HS-27A (cell line): ENCODE results near the gene SHROOM4.

Source experiments
- DNase-seq: peaks from one replicate; pipeline ENCODE4 v3.0.0-alpha.2; 2012; ENCODE audit warnings: low read depth, missing footprints

The SHROOM4 gene

DNA sequence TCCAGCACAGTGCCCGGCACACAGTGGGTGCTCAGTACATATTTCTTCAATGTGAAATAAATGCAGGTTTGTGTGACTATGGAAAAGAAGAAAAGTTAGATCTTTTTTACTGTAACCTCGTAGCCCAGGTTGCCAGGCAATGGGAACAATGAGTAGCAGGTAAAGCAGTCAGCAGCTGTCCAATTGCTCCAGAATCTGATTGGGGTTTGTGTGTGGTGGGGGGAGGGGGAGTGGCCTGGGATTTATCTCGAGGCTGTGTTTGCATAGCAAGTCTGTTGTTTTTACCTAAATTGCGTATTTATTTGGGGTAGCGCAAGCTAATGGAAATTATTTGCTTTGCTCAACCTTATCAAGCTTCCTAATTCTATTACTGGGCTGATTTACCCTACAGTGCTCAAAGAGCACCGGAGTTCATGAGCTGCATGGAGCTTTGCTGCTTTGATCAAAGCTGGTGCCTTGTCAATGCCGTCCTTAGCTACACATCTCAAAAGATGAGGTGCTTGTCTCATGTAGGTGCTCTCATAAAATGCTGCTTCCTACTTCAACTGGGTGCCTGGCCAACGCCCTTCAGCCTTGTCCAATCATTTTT is 198.3 kb downstream of the SHROOM4 start:
- no peak for DNase-seq

DNA sequence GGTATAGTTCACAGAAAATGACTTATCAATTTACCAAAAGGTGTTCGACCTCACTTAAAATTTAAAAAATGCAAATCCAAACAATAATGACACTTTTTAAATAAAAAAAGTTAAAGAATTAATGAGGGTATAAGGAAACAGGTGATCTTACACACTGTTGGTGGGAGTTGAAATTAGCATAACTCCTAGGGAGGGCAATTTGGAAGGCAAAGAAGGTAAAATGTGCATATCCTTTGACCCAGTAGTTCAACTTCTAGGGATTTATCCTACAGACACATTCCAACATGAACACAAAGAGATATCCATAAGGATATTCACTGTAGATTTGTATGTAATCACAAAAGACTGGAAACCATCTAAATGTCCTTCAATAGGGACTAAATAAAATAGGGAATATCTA is 199.5 kb downstream of the SHROOM4 start:
- no peak for DNase-seq

DNA sequence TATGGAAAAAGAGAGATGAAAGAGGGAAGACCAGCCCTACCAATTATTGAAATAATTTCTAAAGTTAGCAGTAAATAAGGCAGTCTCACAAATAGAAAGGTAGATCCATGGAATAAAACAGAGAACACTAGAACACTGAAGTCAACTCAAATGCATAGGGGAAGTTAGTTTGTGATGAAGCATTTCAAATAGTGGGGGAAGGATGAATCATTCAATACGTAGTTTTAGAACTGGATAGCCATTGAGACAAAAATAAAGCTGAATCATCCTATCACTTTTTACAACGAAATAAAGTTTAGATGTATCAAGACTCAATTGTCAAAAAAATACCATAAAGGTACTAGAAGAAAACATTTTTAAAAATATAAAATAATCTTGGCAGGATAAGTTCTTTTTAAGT is 200.1 kb downstream of the SHROOM4 start:
- no peak for DNase-seq

DNA sequence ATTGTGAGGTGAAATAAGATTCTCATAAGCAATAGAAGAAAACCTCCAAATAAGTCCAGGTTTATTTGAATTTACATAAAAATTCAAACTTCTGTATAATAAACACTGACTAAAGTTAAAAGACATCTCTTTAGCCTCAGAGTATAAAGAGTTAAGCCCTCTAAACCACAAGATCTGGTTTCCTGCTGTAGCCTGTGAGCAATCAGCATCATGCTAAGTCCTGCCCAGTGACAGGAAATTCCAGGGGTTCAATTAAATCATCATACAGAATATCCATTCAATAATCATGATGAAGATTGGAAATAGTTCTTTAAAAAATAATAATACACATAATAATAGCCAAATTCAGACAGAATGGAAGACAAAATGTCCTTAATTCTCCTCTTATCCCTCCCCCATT is 204.2 kb downstream of the SHROOM4 start:
- no peak for DNase-seq

DNA sequence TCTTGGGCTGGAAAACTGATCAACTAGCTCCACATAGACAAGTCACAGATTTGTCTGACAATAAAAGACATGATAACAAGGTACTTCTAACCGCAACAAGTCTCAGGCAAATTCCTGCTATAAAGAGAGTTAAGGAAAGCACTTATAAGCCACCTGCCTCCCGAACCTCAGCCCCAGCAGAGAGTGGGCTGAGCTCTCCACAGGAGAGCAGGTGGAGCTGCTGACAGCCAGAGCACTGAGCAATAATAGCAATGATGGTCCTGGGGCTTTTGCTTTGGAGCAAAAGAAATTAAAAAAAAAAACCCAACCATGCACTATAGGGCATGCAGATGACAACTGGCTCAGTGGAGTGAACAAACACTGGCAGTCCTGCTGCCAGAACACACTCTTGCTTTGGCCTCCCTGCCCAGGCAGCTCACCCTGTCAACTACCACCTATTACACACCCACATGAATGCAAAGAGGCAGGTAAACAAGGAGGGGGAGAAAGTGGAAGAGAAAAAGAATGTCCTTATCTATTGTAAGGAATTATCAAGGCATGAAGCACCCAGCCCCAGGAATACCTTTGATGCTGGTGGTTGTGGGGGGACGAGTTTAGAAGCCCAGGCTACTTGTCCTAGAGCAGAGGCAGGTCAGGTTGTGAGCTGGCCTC is 207.6 kb downstream of the SHROOM4 start:
- DNase-seq, result no peak

DNA sequence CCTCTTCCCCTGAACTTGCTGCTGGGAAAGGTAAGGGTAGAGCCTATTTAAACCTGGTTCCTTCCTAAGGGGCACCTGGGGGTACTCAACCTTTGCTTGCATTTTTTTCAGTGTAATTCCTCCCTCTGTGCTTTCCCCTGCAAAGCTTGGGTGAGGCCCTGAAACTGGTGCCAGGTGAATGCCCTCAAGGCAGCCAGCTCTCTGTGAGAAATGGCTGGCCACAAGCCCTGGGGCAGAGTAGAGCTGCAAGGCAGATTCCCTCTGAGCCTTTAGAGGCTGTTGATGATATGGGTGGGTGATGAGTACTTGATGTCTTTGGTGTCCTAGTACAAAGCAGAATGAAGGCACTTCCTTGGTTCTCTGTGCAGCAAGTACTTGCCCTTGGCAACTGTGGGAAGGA is 217.9 kb downstream of the SHROOM4 start:
- no peak for DNase-seq

DNA sequence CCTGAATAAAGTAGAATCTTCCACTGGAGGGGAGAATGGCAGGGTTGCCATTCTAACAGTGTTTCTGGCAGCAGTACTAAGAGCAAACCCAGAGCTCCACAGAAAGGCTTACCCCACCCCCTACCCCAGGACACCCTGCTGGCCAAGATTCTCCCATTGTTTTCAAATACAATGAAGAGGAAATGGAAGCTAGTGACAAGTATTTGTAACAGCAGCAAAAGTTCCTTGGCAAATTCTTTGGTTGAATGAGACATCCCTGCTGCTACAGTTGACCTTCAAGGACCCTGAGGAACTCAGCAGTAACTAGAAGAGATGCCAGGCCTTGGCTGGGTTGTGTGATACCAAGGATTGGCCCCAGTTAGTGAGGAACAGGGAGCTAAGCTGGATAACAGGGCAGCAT is 219.2 kb downstream of the SHROOM4 start:
- DNase-seq, result no peak

DNA sequence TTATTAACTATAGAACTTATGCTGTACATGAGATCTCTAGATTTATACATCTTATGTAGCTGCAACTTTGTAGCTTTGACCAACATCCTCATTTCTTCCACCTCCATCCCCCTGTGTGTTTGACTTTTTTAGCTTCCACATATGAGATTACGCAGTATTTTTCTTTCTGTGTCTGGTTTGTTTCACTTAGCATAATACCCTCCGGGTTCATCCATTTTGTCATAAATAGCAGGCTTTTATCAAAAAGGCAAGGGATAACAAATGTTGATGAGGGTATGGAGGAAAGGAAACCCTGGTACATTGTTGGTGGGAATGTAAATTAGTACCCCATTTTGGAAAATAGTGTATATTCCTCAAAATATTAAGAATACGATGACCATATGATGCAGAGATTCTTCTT is 227.0 kb downstream of the SHROOM4 start:
- no peak for DNase-seq

DNA sequence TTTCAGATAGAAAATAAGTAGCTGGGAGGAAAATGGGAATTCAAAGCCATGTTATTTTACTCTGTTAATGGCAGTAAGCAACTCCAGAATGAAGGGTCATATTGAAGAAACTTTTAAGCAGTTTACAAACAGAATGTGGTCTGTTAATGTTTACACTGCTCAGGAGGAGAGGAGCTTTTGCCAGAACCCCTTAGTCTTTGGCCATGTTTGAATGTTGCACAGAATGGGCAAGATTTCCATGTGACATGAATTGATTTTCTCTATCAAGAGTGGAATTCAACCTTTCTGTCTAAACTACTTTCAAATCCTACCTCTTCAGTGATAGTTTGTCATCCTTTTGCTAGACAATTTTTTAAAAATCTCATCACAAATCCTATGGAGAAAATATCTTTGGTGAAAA is 227.6 kb downstream of the SHROOM4 start:
- no peak for DNase-seq

DNA sequence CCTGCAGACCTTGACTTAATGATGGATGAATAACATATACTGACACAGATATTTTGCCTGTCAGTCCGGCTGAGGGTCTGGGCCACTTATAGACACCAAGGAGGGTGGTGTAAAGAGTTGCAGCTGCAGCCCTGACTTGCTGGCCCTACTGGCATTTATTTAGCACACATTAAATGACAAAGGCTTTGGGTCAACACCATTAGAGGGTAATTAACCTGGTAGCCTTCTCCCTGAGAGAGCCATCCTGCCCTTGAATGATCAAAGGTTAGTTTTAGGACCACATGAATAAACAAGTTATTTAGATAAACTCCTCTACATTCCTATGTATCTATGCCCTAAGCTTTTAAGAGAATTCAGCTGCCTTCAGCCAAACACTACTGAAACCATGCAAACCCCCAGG is 232.6 kb downstream of the SHROOM4 start:
- no peak for DNase-seq

DNA sequence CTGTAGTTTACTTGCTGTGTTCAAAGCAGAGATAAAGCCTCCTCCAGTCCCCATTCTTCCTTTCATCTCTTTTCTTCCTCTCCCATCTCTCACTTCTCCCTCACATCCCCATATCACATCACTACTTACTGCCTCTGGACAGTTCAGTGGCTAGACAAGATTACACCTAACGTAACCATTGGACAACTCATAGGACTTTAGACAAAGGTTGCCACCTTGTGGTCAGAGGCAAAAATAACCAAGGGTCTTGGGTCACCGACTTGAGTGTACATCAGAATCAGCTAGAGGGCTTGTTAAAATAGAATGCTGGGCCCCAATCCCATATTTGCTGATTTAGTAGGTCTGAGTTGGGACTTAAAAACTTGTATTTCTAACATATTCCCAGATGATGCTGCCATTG is 234.0 kb downstream of the SHROOM4 start:
- DNase-seq, result no peak

DNA sequence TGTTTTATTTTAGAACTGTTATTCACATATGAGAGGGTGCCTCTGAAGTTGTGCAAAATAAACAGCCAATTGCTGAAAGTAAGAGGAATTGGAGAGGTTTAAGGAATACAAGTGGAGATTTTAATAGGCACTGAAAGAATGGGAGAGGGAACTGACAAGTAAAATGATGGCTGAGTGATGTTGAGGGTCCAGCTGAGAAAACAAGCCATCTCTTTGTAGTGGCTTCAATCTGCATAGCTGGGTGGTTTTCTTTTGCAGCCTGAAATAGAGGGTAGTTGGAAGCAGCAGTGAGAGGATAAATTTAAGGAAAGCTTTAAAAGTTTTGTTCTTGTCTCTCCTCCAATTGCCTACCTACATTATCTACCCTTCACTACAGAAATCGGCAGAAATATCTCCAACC is 236.7 kb downstream of the SHROOM4 start:
- DNase-seq, result no peak

DNA sequence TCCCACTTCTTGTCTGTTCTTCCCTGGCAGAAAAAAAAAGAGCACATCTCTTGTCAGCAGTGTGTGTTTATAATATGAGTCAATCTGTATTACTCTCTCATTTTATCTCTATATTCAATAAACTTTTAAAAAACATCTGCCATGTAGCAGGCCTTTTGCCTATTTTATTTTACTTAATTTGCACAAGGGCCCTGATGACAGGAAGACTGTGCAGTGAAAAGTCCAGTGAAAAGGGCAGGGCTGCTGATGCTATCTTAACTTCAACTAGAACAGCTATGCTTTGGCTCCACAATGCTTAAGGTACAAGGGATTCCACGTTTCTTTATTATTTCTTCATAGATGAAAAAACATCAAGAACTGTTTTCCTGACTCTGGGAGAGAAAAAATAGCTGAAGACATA is 246.4 kb downstream of the SHROOM4 start:
- no peak for DNase-seq

DNA sequence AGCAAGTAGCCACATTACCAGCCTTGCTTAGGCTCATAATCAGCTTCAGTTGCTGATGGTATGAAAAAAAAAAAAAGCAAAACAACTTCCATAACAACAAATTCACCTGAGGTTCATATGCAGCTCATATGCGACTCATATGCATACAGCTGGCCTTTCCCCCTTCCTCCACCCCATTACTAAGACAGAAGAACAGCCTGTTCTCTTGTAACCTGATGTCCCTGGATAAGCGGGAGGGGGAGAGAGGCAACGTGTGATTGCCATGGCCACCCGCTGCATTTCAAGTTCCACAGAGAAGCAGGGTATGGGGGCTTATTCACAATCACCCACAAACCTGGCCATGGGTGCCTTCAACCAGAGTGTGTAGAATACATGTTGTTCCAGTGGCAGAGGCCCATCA is 248.3 kb downstream of the SHROOM4 start:
- no peak for DNase-seq
